NCI-H2196 (cell line): ENCODE results near the gene NTMT1.
A peak's percentile ranks its signal among the peaks of the same experiment; 100 is the strongest.
"Not testable (repeated sequence)": the region's sequence is repeated elsewhere in the genome, so short reads cannot be mapped to it uniquely, and the experiment has no call there.

Experiments
- DNase-seq: peaks from one replicate; lab custom pipeline; 2025; ENCODE audit not compliant: unreplicated experiment; lab: John Stamatoyannopoulos, UW

NTMT1 gene

DNA sequence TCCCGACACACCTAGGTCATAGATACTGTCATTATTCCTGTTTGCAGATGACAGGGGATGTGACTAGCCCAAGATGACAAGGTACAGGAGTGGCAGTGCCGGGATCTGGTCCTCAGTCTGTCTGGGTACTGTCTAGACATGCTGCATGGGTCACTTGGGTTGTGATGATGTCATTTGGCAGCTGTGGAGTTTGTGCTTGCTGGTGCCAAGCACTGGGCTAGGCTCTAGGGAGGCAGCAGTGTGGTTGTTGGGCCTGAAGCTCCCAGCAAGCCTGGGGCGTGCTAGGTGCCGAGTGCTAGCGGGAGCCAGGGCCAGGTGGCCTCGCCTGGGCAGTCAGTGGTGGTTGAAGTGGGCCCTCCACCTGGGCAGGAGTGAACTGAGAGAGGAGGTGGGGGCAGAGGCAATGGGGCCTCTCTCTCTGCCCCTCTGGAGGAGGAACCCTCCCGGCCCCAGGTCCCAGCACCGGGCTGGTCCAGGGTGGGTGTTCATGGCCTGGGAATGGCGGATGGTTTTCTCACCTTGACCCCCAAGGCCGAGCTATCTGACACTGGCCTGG is 24.8 kb downstream of the NTMT1 start:
- no peak for DNase-seq

DNA sequence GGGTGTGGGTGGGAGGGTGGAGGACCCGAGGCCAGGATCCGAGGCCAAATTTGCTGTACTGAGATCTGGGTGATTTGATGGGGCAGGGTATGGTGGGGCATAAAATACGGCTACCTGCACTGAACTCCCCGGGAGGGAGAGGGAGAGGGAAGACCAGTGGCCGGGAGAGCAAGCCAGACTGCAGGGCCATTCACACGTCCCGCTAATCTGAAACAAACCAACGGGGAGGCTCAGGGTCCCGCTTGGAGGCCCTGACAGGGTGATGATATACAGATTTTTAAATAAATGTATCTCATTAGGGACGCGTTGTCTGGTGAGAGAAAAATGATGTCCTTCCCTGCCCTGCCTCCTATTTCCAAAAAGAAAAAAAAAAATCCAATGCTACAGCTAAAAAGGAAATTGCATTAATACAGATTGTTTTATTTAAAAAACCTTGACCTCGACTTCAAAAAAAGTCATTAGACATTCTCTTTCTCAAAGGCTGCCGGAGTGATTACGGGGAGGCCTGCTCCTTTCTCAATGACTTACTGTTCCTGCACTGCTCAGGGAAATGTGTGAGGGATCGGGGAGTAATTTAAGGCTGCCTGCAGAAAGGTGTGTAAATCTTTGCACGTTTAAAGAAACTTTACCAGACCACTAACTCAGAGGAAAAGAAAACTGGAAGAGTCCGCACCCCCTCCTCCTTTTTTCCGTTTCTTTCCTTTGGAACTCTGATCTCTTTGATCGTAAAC is 28.0 kb downstream of the NTMT1 start:
- DNase-seq, result no peak

DNA sequence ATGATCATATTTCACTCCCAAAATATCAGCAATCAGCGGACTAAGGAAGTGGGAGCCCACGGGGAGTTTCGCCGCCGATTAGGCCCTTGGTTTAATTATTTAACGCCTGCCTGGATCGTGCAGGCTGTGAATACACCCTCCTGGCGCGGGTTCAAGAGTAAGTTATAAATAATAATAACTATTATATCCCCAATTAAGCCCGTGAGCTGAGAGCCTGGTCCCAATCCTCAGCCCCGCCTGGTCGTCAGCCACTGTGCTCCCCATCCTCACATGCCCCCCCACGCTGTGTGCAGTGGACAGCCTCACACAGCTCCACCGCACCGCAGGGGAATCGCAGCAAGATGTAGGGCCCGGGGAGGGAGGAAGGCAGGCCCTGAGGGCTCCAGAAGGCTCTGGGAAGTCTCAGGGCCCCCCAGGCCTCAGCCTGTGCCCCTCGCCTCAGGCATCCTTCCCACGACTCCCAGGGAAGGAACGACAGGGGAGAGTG is 28.6 kb downstream of the NTMT1 start:
- DNase-seq, result no peak

DNA sequence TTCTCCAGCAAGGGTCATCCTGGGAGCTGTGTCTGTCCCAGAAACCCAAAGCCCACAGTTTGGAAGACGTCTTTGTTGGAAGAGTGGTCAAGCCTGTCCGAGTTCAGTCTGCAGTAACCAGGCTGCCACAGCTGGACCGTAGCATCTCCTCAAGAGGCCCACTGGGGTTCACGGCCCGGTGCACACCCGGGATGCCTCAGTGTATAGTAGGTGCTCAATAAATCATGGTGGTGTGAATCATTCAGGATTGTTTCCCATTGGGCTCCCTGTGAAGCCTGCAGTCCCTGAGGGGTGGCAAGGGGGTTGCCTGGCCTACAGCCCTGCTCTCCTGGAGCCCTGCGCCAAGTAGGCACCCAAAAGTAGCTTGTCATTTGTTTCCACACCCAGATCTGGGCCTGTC is 29.2 kb downstream of the NTMT1 start:
- no peak for DNase-seq

DNA sequence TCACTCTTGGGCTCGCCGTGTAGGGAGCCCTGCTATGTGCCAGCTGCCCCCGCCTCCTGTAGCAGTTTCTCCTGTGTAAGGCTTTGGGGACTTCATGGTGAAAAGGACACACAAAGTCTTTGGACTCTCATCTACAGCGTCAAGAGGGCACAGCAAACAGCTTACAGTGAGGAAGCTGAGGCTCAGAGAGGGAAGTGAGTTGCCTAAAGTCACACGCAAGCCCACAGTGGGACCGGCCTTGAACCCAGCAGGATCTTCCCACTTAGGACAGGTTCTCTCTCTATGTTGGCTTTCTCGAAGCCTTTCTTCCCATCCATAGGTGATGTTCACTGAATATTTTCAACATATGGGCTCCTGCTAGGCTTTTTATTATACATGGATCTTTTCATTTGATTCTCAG is 29.7 kb downstream of the NTMT1 start:
- DNase-seq, result no peak

DNA sequence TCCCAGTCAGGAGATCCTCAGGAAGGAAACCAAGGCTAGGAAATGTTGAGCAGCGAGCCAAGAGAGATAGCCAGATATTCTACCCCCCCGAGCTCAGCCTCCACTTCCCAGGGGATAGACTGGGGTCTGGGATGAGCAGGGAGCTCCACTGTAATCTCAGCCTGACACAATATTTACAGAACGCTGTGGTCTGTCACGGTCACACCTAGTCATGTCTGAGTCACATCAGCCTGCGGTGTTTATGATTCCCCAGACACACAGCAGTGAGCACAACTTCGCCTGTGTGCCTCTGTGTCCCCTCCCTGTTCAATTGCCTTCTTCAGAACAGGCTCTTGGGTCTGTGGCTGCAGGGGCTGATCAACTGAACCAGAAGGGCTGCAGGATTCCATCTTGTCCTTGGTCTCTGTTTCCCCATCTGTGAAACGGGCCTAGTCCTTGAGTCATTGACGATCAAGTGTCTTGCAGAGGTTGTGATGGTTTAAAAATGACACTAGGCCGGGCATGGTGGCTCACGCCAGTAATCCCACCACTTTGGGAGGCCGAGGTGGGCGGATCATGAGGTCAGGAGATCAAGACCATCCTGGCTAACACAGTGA is 30.9 kb downstream of the NTMT1 start:
- DNase-seq, result no peak

DNA sequence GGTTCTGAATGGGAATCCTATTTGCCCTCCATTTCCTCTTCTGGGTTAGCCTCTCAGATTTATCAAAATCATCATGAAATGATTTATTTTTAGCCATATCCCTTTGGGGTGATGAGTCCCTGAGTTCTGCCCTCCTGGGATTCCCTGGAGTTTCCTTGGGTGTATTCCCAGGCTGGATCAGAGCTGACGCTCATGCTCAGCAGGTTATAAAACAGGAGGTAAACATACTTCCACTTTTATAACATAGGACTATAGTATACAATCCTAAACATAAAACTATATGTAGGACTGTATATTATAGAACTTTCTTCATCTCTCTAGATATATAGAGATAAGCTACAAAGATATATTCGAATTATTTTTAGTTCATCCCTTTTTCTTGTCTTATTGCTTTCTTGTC is 35.1 kb downstream of the NTMT1 start:
- DNase-seq, result no peak

DNA sequence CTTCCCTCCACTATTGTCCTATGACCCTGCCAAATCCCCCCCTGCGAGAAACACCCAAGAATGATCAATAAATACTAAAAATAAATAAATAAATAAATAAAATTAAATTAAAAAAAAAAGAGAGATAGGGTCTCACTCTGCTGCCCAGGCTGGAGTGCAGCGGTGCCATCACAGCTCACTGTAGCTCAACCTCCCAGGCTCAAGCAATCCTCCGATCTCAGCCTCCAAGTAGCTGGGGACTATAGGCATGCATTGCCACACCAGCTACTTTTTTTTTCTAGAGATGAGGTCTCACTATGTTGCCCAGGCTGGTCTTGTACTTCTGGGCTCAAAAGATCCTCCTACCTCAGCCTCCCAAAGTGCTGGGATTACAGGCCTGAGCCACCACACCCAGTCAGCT is 36.3 kb downstream of the NTMT1 start:
- not testable (repeated sequence) for DNase-seq

DNA sequence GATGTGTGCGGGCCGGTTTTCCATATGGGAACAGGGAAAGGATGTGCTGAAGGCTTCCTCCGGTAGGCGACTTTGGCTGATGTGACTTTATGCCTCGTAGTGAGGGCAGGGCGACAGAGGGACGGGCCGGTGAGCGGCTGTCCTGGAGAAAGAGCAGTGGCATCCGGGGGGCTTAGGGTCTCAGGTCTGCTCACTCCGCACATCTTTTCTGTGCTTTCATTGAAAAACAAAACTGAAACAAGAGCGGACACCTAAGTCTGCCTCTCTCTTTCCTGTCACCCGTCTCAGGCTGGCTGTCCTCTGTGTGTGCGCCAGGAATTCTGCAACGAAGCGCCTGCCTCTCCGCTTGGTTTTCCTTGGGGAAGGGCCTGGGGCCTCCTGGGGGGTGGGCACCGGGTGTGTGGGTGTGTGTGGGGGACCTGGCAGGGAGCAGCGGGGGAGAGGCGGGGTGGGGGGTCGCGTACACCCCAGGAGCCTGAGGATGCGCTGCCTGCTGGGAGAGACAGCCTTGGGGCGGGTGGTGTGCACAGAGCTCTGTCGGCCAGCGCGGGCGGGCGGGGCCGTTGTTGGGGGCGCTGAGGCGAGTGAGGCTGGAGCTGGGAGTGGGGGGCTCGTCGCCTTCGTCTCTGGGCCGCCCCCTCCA is 38.9 kb downstream of the NTMT1 start:
- no peak for DNase-seq

DNA sequence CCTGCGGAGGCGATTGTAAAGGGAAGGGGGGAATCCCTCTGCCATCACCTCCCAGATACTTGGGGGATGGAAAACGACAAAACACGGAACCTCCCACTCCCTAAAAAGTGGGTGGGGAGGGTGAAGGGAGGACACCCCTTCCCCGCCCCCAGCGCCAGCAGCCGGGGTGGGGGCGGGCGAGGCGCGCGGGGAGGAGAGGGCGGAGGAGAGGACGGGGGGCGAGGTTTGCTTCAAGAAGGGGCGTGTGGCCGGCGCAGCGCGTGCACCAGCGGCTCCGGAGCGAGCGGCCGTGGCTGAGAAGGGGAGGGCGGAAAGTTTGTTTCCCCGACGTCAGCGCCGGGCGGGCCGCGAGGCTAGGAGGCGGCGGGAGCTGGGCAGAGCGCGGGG is 39.4 kb downstream of the NTMT1 start, which contains the start of gene PRRX2:
Gene PRRX2, plus strand, starts transcription at position 259 of the 387 bp plus-strand sequence. CDS start 221 bp downstream, outside the sequence.
- DNase-seq, result peak; percentile 14

DNA sequence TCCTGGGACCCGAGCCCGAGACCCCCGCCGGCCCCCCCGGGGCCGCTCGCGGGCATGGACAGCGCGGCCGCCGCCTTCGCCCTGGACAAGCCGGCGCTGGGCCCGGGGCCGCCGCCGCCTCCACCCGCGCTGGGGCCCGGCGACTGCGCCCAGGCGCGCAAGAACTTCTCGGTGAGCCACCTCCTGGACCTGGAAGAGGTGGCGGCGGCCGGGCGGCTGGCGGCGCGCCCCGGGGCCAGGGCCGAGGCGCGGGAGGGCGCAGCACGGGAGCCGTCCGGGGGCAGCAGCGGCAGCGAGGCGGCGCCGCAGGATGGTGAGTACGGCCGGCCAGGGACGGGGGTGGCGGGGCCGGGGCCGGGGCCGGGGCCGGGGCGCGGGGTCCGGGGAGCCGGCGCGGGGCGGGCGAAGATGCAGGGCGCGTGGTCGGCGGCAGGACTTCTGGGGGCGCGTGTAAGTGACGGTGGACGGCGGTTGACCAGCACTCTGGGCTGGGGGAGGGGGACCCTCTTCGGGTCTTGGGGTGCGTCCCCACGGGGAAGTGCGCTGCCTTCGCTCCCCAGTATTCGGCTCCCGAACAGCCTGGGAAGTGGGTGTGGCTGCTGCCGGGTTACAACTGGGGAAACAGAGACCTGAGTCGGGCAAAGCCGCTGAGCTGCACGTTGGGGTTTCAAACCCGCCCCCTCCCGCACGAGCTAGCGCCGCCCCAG is 40.0 kb downstream of the NTMT1 start:
- no peak for DNase-seq

DNA sequence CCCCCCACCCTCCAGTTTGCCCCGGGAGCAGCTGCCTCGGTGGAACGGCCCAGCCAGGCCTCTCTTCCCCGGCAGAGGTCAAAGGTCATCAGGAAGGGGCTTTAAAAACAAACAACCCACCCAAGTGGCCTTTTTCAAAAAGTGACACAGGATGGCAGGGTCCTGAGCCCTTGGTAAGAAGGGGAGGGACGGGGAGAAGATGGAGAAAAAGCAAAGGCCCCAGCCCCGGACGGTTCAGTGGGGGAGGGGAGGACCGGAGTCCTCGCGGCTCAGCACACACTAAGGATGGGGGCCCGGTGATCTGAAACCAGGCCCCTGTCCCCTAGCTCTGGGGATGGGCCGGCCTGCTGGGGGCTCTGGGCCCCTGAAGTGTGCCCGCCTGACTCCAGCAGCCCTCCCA is 40.6 kb downstream of the NTMT1 start:
- no peak for DNase-seq

DNA sequence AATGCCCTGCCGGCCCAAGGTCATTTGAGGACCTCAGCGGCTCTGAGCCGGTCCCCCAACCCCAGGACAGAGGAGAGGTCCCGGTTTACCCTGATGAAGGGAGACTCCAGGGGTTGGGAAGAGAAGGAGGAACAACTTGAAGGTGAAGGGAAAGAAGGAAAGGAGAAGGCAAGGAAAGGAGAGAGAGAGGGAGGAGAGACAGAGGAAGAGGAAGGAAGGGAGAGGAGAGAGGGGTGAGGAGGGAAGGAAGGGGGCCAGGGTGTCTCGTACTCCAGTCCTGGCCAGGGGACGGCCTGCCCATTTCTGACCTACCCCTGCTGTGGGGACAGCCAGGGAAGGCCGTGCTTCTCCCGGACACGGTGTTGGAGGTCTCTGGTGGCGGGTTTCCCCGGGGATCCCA is 41.4 kb downstream of the NTMT1 start:
- DNase-seq, result no peak

DNA sequence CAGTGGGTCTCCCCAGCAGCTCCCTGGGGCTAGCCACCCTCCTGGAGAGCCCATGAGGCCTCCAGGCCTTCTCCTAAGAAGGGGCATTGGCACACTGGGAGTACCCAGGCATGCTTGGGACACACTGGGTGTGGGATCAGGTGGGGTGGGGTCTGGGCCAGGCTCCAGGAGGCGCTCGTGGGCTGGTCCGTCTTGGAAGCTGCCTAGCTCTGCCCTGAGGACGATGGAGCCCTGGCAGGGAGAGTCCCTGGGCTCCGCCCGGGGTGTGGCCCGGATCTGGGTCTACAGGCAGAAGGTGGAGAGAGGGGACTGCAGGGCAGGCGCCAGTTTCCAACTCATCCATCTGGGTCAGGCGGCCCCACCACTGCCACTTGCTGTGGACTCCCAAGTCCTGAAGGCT is 41.9 kb downstream of the NTMT1 start:
- DNase-seq, result no peak

DNA sequence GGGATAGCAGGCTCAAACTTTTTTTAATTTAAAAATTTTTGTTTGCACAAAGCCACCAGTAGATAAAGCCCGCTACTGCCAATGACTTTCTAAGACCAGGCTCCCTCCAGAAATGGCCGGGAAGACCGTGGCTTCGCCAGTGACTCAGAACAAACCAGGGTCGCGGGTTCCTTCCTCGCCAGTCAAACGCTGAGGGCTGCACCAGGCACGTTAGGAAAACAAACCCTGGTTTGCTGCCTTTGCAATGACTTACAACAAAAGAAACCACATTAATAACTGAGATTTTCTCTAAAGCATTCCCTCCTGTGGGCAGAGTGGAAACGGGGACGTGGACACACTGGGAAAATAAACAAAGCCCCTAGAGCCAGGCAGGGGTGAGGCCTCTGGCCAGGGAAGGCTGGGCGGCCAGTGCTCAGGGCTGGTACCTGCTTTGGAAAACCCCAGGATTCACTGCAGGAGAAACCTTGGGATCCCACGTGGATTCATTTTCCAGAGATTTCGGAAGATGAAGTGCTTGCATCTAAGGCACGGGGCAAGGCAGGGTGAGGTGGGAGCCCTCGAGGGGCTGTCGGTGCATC is 43.3 kb downstream of the NTMT1 start:
- DNase-seq, result no peak

DNA sequence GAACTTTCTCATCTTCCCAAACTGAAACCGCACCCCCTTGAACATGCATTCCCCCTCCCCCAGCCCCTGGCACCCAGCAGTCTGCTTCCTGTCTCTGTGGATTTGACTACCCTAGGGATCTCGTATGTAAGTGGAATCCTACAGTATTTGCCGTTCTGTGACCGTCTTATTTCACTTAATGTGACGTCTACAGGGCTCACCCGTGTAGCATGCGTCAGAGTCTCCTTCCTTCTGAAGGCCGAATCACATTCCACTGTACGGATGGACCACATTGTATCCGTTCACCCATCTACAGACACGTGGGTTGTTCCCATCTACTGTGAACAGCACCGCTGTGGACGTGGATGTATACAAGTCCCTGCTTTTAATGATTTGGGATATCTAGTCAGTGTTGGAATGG is 44.0 kb downstream of the NTMT1 start:
- no peak for DNase-seq

DNA sequence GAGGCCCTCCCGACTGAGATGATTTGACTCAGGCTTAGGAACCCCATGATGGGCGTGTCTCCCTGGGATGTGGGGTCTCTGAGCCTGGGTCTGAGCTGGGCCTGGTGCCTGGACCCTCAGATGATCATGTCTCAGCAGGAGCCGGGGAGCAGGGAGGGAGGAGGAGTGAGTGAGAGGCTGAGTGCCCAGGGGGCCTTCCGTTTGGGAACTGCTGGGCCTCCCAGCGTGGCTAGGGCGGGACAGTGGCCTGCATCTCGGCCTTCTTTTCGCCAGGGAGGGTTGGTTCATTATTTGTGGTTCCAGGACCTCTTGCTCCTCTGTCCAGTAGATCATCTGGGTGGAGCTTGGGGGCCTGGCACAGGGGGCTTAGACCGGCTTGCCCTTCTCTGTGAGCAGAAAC is 45.1 kb downstream of the NTMT1 start:
- DNase-seq, result no peak

DNA sequence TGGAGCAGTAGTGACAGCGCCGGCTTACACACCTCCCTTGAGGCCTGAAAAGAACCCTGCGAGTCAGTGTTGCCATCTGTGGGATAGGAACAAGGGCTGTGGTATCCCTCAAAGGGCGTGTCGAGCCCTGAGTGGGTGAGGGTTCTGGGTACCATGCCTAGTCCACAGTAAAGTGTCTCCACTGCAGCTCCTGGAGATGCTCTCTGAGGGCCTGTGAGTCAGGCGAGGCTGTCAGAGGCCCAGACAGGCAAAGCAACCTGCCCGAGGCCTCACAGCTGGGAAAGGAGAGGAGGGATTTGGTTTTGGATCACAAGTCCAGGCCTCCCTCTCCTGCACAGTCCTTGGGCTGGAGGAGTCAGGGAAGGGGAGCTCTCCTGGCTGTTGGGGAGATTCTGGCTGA is 45.6 kb downstream of the NTMT1 start:
- DNase-seq, result no peak

DNA sequence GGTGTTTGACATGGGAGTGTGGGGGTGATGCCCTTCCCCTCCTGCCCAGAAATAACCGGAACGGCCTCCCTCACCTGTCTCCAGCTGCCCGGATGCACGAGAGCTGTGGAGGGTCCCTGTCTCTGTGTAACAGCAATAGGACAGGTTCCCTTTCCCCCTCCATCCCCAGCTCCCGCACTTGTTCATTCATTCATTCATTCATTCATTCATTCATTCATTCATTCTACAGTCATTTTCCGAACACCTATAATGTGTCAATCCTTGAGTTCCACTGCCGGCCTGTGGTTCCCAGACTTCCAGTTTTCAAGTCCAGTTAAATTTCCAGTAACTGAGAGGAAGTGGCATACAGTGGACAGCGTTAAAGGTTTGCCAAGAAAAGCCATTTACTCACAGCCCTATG is 46.7 kb downstream of the NTMT1 start:
- DNase-seq, result no peak

DNA sequence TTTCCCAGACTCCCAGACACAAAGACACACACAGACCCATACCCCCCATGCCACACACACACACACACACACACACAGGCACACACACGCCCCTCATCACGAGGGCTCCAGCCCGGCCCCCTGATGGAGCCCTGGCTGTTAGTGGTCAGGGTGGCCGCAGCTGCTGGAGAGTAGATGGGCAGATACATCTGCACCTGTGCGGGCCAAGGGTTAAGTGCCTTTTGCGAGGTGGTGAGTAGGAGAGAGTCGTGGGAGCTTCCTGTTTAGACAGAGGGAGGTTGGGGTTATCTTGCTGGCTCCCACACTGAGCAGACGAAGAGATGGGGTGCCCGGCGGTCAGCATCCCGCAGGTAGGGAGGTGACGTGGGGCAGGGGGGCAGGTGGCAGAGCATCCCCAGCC is 47.6 kb downstream of the NTMT1 start:
- DNase-seq, result no peak

DNA sequence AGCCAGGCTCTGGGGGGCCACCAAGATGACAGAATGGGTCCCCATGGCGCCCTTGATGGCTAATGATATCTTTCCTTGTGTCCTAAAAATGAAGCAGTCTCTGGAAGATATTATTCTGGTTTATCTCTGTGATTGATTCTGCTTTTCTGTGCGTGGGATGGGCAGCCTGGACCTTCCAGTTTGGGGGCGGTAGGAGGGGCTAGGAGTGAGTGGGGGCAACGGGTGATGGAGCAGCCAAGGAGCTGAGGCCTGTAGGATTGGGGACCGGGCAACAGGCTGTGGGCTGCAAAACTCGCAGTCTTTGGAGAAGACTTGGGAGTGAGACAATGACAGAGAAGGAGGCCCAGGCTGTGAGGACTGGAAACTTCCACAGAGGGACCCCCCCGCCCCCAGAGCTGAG is 48.3 kb downstream of the NTMT1 start:
- no peak for DNase-seq
